ENCODE results near the gene NPR2. TPM values are rescaled to one million over a fixed set of nuclear protein-coding genes. Genes with fewer than 3 reads are reported as not detected.

Gene NPR2
- total RNA-seq, 4 donors from 2014 or later, result 12.7 to 39.3 (median 34.5) TPM

GRCh38 chr9:35842795-35843194 is 51.4 kb downstream of the NPR2 start:
- Histone ChIP-seq H3K36me3 (peaks cover 0 to 35% of the 10 kb centered on the region in 2 donors), H3K27ac (peak overlapping the region in 3 of 4 donors; percentile 80 to 86 (median 83)), H3K27me3 (no peaks in the 10 kb centered on the region), H3K4me1 (peaks cover 2 to 57% (median 24%) of the 10 kb centered on the region in 3 donors), H3K9me3 (no peaks in the 10 kb centered on the region), H3K4me3 (no peak overlapping the region)
- ATAC-seq, result no peak
- TF ChIP-seq EP300 (IDR thresholded peaks at IDR 0.05), result no peak
- TF ChIP-seq POLR2AphosphoS5 (IDR thresholded peaks at IDR 0.05), result no peak
- no peak for TF ChIP-seq CTCF (IDR thresholded peaks at IDR 0.05)
- no peak for TF ChIP-seq POLR2A (IDR thresholded peaks at IDR 0.05)
- 93% methylated on average over 2 to 3 of the region's 3 CpGs for WGBS, 2 donors (ENCODE audit: low coverage in 1 of 2)

- Histone ChIP-seq H3K27me3 (no peaks in the 10 kb centered on the region), H3K4me1 (peaks cover 4 to 65% (median 28%) of the 10 kb centered on the region in 3 donors), H3K27ac (peak overlapping the region; percentile 74 to 86 (median 82)), H3K9me3 (no peaks in the 10 kb centered on the region), H3K36me3 (peaks cover 0 to 37% of the 10 kb centered on the region in 2 donors), H3K4me3 (no peak overlapping the region)
- 0 to 18% methylated on average over 4 to 7 of the region's 7 CpGs for WGBS, 2 donors (ENCODE audit: low coverage in 1 of 2)
- TF ChIP-seq POLR2AphosphoS5 (IDR thresholded peaks at IDR 0.05) (peak; percentile 59), POLR2A (IDR thresholded peaks at IDR 0.05) (no peak)
- peak; percentile 66 for ATAC-seq
These were observed 53.4 kb downstream of the NPR2 start for GRCh38 chr9:35844628-35845270.

- H3K27me3 ChIP-seq, result no peaks in the 10 kb centered on the region
- H3K4me3 ChIP-seq, result peak overlapping the region in 1 of 2 donors; percentile 13
- no peak for ATAC-seq
- WGBS, 2 donors (ENCODE audit: low coverage in 1 of 2), result 53 to 65% methylated on average over 13 to 15 of the region's 53 CpGs
- peaks cover 0 to 36% of the 10 kb centered on the region in 2 donors for H3K36me3 ChIP-seq
- no peaks in the 10 kb centered on the region for H3K9me3 ChIP-seq
- TF ChIP-seq CTCF (IDR thresholded peaks at IDR 0.05) (no peak), POLR2AphosphoS5 (IDR thresholded peaks at IDR 0.05) (no peak), EP300 (IDR thresholded peaks at IDR 0.05) (no peak)
- peak overlapping the region; percentile 74 to 86 (median 82) for H3K27ac ChIP-seq
- H3K4me1 ChIP-seq, result peaks cover 4 to 68% (median 28%) of the 10 kb centered on the region in 3 donors
These were observed 54.7 kb downstream of the NPR2 start for GRCh38 chr9:35845824-35846771.

GRCh38 chr9:35847792-35848572 is 56.6 kb downstream of the NPR2 start:
- peak overlapping the region; percentile 14 to 83 (median 80) for H3K27ac ChIP-seq
- peak; percentile 28 for ATAC-seq
- H3K4me1 ChIP-seq, result peaks cover 4 to 58% (median 28%) of the 10 kb centered on the region in 3 donors
- no peaks in the 10 kb centered on the region for H3K27me3 ChIP-seq
- no peak overlapping the region for H3K4me3 ChIP-seq
- H3K36me3 ChIP-seq, result peaks cover 0 to 34% of the 10 kb centered on the region in 2 donors
- 35 to 62% methylated on average over 2 to 4 of the region's 4 CpGs for WGBS, 2 donors (ENCODE audit: low coverage in 1 of 2)
- TF ChIP-seq POLR2AphosphoS5 (IDR thresholded peaks at IDR 0.05), result peak; percentile 68
- TF ChIP-seq POLR2A (IDR thresholded peaks at IDR 0.05), result no peak
- H3K9me3 ChIP-seq, result no peaks in the 10 kb centered on the region

- Histone ChIP-seq H3K4me1 (peaks cover 2 to 16% (median 4%) of the 10 kb centered on the region in 3 donors), H3K27ac (no peak overlapping the region), H3K36me3 (peaks cover 0 to 49% of the 10 kb centered on the region in 2 donors), H3K9me3 (no peaks in the 10 kb centered on the region), H3K4me3 (no peak overlapping the region), H3K27me3 (no peaks in the 10 kb centered on the region)
- TF ChIP-seq POLR2AphosphoS5 (IDR thresholded peaks at IDR 0.05), result no peak
- TF ChIP-seq EP300 (IDR thresholded peaks at IDR 0.05), result no peak
- no peak for TF ChIP-seq POLR2A (IDR thresholded peaks at IDR 0.05)
- no peak for TF ChIP-seq CTCF (IDR thresholded peaks at IDR 0.05)
- 83% methylated on average over 1 of the region's 2 CpGs; no CpG with 5 or more reads in 1 of the 2 donors for WGBS, 2 donors (ENCODE audit: low coverage in 1 of 2)
- no peak for ATAC-seq
These were observed 61.0 kb downstream of the NPR2 start for GRCh38 chr9:35852267-35852815.
